ENCODE data around the gene NEK1. TPM values are rescaled to one million over a fixed set of nuclear protein-coding genes. Genes with fewer than 3 reads are reported as not detected.

Gene NEK1
- total and polyA plus RNA-seq, 2 of the 13 experiments (the other 11 are each of a cell fraction or from before 2014, with no cell fraction given), result 2.9 to 5.4 TPM

GRCh38 chr4:169567916-169568315 lies 44.5 kb downstream of the NEK1 start (continued):
- TF ChIP-seq ZNF142 (CRISPR knock-in tag; IDR thresholded peaks at IDR 0.05) (no peak), EHMT2 (IDR thresholded peaks at IDR 0.05; ENCODE audit: borderline replicate concordance, low read depth, low read length) (no peak)

GRCh38 chr4:169566021-169566818 lies 46.2 kb downstream of the NEK1 start:
- ChIA-PET POLR2A (no interaction called here), CTCF (ENCODE audit: low intra/inter-chr PET ratio, low total read pairs) (interaction anchor here (0.6 to 0.7 kb wide), 2 partner anchors 541 to 1051 kb away, joined by 3 read pairs; no protein-coding TSS in a partner anchor)
- intact Hi-C loops (cut with micrococcal nuclease; ENCODE audit: unreplicated experiment) (loop anchor here (5.0 to 10.0 kb wide), 2 partner anchors 561 to 1384 kb away; no protein-coding TSS in a partner anchor), in situ Hi-C loops (cut with HindIII; ENCODE audit: extremely low pct_ligation_motif_present, low pct_unique_long_range_greater_than_20kb) (no loop called here)
- H3K9me3 ChIP-seq (ENCODE audit: low read length), result no peaks in the 10 kb centered on the region
- H3K4me1 ChIP-seq (ENCODE audit: insufficient read depth, low read length), result no peaks in the 10 kb centered on the region
- H3K4me2 ChIP-seq (ENCODE audit: low read depth, low read length), result no peak overlapping the region
- H3K4me3 ChIP-seq (replicated peaks in 1 of 3; ENCODE audit: insufficient read depth in 1 of 3, low read depth in 2 of 3, low read length in 3 of 3), result no peak overlapping the region
- no peaks in the 10 kb centered on the region for H3K27me3 ChIP-seq (ENCODE audit: control insufficient read depth in 1 of 2, insufficient read depth in 2 of 2, low read length in 2 of 2)
- DNase-seq (ENCODE audit: low spot score) (peak; percentile 43), FAIRE-seq (no peak), ATAC-seq (peak; percentile 80)
- 63% methylated on average over 2 of the region's 2 CpGs for WGBS (ENCODE audit: low lambda C conversion rate)
- no TSS peak for BruUV-seq (replicated peaks)
- no peak overlapping the region for H3K27ac ChIP-seq (ENCODE audit: extremely low read length, insufficient read depth, low read length)
- H3K79me2 ChIP-seq (ENCODE audit: insufficient read depth, low read length), result no peaks in the 10 kb centered on the region
- no peaks in the 10 kb centered on the region for H4K20me1 ChIP-seq (ENCODE audit: insufficient read depth, low read length)
- H2AFZ ChIP-seq (ENCODE audit: low read length), result no peak overlapping the region
- no peak overlapping the region for H3K9ac ChIP-seq (ENCODE audit: insufficient read depth, low read depth, low read length)
- no peaks in the 10 kb centered on the region; a peak in 1 of 5 replicates for H3K36me3 ChIP-seq (replicated peaks in 1 of 2; ENCODE audit: control insufficient read depth in 1 of 2, insufficient read depth in 2 of 2, low read length in 2 of 2)
- TF ChIP-seq AHR (CRISPR knock-in tag; IDR thresholded peaks at IDR 0.05) (no peak), HDAC6 (IDR thresholded peaks at IDR 0.05; ENCODE audit: low read depth, low read length) (no peak), TSC22D2 (CRISPR knock-in tag; IDR thresholded peaks at IDR 0.05; ENCODE audit: borderline replicate concordance) (no peak), ZNF512 (CRISPR knock-in tag; IDR thresholded peaks at IDR 0.05) (no peak), STAG1 (CRISPR knock-in tag; IDR thresholded peaks at IDR 0.05) (peak; percentile 61), ARNT2 (CRISPR knock-in tag; IDR thresholded peaks at IDR 0.05; ENCODE audit: low read depth) (no peak), ZNF234 (CRISPR knock-in tag; conservative IDR thresholded peaks at IDR 0.05) (no peak), CTCF (CRISPR knock-in tag; IDR thresholded peaks at IDR 0.05) (peak; percentile 50), ZNF781 (CRISPR knock-in tag; IDR thresholded peaks at IDR 0.05; ENCODE audit: borderline replicate concordance, not compliant biosample characterization) (no peak), CBX1 (IDR thresholded peaks at IDR 0.05; ENCODE audit: low read depth) (no peak), SMC3 (IDR thresholded peaks at IDR 0.05; ENCODE audit: low read length) (peak; percentile 43)

Measured in HepG2 (cell line).